HAP-1 (cell line): ENCODE data around the gene GIPC3.
A peak's percentile ranks its signal among the peaks of the same experiment; 100 is the strongest.
"Not testable (repeated sequence)": the region's sequence is repeated elsewhere in the genome, so short reads cannot be mapped to it uniquely, and the experiment has no call there.

Experiments
- DNase-seq, 2 experiments: peaks; one replicate each; pipeline ENCODE4 v3.0.0-alpha.2; 2016 to 2020; ENCODE audit warnings: low spot score in 2 of 2
- H3K27me3 ChIP-seq: fragments of 250-450 bp; sonication (Bioruptor Pico); 2 replicates; pipeline ENCODE4 v1.5.1; 2020; ENCODE audit warnings: low read depth, mild to moderate bottlenecking, moderate library complexity
- H3K36me3 ChIP-seq: fragments of 250-450 bp; sonication (Bioruptor Pico); replicated peaks from 2 replicates; pipeline ENCODE4 v1.5.1; 2020; ENCODE audit warnings: mild to moderate bottlenecking
- H3K4me1 ChIP-seq: fragments of 250-450 bp; sonication (Bioruptor Pico); 2 replicates; pipeline ENCODE4 v1.5.1; 2020; ENCODE audit warnings: mild to moderate bottlenecking
- H3K4me3 ChIP-seq: fragments of 250-450 bp; sonication (Bioruptor Pico); 2 replicates; pipeline ENCODE4 v1.5.1; 2020; ENCODE audit warnings: mild to moderate bottlenecking, moderate library complexity
- H3K9me3 ChIP-seq: fragments of 250-450 bp; sonication (Bioruptor Pico); 2 replicates; pipeline ENCODE4 v1.5.1; 2020; ENCODE audit warnings: mild to moderate bottlenecking, moderate library complexity
- in situ Hi-C: fragments of 300-500 bp; cut with MboI; formaldehyde crosslinking; loops from 3 replicates; pipeline ENCODE4 v1.14.3; 2020; ENCODE audit warnings: low sequenced_read_pairs, inconsistent platforms, mixed read lengths

The GIPC3 gene

GRCh38 chr19:3576696-3577443 lies 8.4 kb upstream of the GIPC3 start:
- H3K9me3 ChIP-seq: no peaks in the 10 kb centered on the region
- DNase-seq: peak in 1 of 2 experiments; percentile 32
- H3K4me1 ChIP-seq: peaks cover 4% of the 10 kb centered on the region
- H3K36me3 ChIP-seq: peaks cover 22% of the 10 kb centered on the region
- in situ Hi-C loops: no loop called here
- no peaks in the 10 kb centered on the region for H3K27me3 ChIP-seq
- no peak overlapping the region for H3K4me3 ChIP-seq

GRCh38 chr19:3577723-3578344 lies 7.4 kb upstream of the GIPC3 start:
- no peak for DNase-seq
- Histone ChIP-seq H3K4me1 (no peaks in the 10 kb centered on the region), H3K4me3 (no peak overlapping the region), H3K9me3 (no peaks in the 10 kb centered on the region), H3K27me3 (no peaks in the 10 kb centered on the region), H3K36me3 (peaks cover 22% of the 10 kb centered on the region)
- in situ Hi-C loops: no loop called here

GRCh38 chr19:3578390-3578789 lies 6.9 kb upstream of the GIPC3 start:
- H3K9me3 ChIP-seq: no peaks in the 10 kb centered on the region
- no peaks in the 10 kb centered on the region for H3K4me1 ChIP-seq
- no peak for DNase-seq
- in situ Hi-C loops: no loop called here
- H3K36me3 ChIP-seq: peaks cover 22% of the 10 kb centered on the region
- no peak overlapping the region for H3K4me3 ChIP-seq
- H3K27me3 ChIP-seq: no peaks in the 10 kb centered on the region

- Histone ChIP-seq H3K4me1 (no peaks in the 10 kb centered on the region), H3K27me3 (no peaks in the 10 kb centered on the region), H3K4me3 (no peak overlapping the region), H3K36me3 (peaks cover 11% of the 10 kb centered on the region), H3K9me3 (no peaks in the 10 kb centered on the region)
- in situ Hi-C loops: no loop called here
- no peak for DNase-seq
Measured at GRCh38 chr19:3580156-3580934, 4.9 kb upstream of the GIPC3 start.

DNA sequence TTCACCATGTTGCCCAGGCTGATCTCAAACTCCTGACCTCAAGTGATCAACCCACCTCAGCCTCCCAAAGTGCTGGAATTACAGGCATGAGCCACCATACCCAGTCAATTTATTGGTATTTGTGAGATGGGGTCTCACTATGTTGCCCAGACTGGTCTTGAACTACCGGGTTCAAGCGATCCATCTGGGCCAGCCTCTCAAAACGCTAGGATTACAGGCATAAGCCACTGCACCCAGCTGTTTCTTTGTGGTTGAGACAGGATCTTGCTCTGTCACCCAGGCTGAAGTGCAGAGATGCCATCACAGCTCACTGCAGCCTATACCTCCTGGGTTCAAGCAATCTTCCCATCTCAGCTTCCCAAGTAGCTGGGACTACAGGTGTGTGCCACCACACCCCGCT lies 3.5 kb upstream of the GIPC3 start:
- DNase-seq, H3K4me1 ChIP-seq, in situ Hi-C loops, H3K27me3 ChIP-seq, H3K36me3 ChIP-seq, H3K9me3 ChIP-seq, H3K4me3 ChIP-seq: not testable (repeated sequence)

DNA sequence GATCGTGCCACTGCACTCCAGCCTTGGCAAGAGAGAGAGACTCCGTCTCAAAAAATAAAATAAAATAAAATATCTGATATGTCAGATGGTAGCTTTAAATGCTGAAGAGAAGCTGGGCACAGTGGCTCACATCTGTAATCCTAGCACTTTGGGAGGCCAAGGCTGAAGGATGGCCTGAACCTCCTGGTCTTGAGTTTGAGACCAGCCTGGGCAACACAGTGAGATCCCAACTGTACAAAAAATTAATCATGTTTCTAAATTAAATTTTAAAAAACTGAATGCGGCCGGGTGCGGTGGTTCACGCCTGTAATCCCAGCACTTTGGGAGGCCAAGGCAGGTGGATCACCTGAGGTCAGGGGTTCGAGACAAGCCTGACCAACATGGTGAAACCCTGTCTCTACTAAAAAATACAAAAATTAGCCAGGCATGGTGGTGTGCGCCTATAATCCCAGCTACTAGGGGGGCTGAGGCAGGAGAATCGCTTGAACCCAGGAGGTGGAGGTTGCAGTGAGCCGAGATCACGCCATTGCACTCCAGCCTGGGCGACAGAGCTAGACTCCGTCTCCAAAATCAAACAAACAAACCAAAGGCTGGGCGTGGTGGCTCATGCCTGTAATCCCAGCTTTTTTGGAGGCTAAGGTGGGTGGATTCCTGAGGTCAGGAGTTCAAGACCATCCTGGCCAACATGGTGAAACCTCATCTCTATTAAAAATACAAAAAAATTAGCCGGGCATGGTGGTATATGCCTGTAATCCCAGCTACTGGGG lies 1.1 kb upstream of the GIPC3 start:
- H3K4me1 ChIP-seq, in situ Hi-C loops, H3K27me3 ChIP-seq, DNase-seq, H3K36me3 ChIP-seq, H3K9me3 ChIP-seq, H3K4me3 ChIP-seq: not testable (repeated sequence)

DNA sequence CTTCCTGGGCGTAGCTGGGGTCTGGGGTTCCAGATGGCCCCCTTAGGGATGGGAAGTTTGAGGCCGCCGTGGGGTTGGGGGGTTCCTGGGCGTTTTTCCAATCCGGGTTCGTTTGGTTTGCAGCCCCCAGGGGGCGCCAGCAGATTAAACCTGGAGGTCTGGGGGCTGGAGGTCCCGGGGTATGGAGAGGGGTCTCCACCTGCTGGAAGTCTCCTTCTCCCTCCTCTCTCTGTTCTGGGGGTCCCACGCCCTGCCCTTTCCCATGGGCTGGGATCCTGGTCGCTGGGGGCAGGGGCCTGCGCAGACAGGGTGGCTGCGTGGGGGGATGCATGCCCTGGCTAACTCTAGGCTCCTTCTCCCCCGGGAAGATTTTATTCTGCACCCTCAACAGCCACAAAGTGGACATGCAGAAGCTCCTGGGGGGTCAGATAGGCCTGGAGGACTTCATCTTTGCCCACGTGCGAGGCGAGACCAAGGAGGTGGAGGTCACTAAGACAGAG lies 899 bp downstream of the GIPC3 start:
- Histone ChIP-seq H3K9me3 (no peaks in the 10 kb centered on the region), H3K27me3 (peaks cover 5% of the 10 kb centered on the region), H3K4me1 (peaks cover 3% of the 10 kb centered on the region; the same call in 1 of the 2 replicates), H3K4me3 (peak overlapping the region; percentile 32), H3K36me3 (no peaks in the 10 kb centered on the region)
- in situ Hi-C loops: no loop called here
- peak in 1 of 2 experiments; percentile 70 for DNase-seq

- in situ Hi-C loops: no loop called here
- no peaks in the 10 kb centered on the region for H3K36me3 ChIP-seq
- H3K27me3 ChIP-seq: peaks cover 5% of the 10 kb centered on the region
- H3K9me3 ChIP-seq: no peaks in the 10 kb centered on the region
- DNase-seq: no peak
- H3K4me1 ChIP-seq: peaks cover 3% of the 10 kb centered on the region; the same call in 1 of the 2 replicates
- H3K4me3 ChIP-seq: no peak overlapping the region
Measured at GRCh38 chr19:3586707-3587346, 1.5 kb downstream of the GIPC3 start.

DNA sequence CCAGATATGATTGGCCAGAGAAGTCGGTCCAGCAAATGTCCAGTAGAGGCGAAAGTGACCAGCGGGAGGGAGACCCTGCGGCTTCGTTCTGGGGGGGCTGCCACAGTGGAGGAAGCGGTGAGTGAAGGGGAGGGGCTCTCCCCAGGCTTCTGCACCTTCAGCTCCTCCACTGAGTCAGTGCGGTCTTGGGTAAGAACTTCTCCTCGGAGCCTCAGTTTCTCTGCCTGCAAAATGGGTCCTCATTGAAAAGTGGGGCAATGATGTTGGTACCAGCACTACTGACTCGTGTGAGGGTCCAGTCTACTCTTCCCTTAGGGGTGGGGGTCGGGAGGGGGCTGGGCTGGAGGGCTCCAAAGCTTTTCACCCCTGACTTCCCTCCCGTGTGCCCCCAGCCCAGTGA lies 4.2 kb downstream of the GIPC3 start:
- no peaks in the 10 kb centered on the region for H3K9me3 ChIP-seq
- in situ Hi-C loops: no loop called here

DNA sequence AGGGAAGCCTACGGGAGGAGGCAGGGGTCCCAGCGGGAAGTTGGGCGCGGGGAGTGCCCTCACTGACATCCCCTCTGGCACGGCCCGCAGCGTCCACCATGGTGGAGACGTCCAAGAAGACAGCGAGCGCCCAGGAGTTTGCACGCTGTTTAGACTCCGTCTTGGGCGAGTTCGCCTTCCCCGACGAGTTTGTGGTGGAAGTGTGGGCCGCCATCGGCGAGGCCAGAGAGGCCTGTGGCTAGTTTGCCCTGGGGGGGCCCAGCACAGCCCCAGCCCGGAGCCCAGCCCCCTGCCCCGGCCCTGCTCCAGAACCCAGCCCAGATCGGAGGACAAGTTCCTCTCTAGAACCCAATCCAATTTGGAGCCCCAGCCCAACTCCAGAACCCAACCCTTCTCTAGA lies 4.7 kb downstream of the GIPC3 start:
- Histone ChIP-seq H3K4me1 (peaks cover 3% of the 10 kb centered on the region; the same call in 1 of the 2 replicates), H3K9me3 (no peaks in the 10 kb centered on the region), H3K4me3 (no peak overlapping the region), H3K27me3 (peaks cover 5% of the 10 kb centered on the region), H3K36me3 (no peaks in the 10 kb centered on the region)
- in situ Hi-C loops: no loop called here
- no peak for DNase-seq

More for the DNA sequence above, 4.2 kb downstream of the GIPC3 start:
- Histone ChIP-seq H3K4me3 (no peak overlapping the region), H3K27me3 (peaks cover 5% of the 10 kb centered on the region), H3K4me1 (peaks cover 3% of the 10 kb centered on the region; the same call in 1 of the 2 replicates), H3K36me3 (no peaks in the 10 kb centered on the region)
- no peak for DNase-seq

DNA sequence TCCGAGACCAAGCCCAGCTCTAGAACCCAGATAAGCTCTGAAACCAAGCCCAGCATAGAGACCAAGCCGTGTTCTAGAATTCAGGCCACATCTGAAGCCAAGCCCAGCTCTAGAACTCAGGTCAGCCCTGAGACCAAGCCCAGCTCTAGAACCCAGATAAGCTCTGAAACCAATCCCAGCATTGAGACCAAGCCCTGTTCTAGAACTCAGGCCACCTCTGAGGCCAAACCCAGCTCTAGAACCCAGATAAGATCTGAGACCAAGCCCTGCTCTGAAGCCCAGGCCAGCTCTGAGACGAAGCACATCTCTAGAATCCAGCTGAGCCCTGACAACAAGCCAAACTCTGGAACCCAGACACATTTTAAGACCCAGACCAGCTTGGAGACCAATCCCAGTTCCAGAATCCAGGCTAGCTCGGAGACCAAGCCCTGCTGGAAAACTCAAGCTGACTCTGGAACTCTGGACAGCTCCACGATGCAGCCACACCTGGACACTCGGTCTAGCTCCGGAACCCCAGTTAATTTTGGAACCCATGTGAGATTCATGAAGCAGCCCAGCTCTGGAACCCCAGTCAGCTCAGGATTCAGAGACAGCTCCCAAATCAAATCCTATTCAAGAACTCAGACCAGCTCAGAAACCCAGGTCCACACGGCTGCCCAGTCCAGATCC lies 5.8 kb downstream of the GIPC3 start:
- in situ Hi-C loops: no loop called here
- no peak for DNase-seq
- Histone ChIP-seq H3K9me3 (no peaks in the 10 kb centered on the region), H3K4me3 (no peak overlapping the region), H3K36me3 (no peaks in the 10 kb centered on the region), H3K27me3 (peaks cover under 1% of the 10 kb centered on the region), H3K4me1 (no peaks in the 10 kb centered on the region; the same call in 1 of the 2 replicates)

DNA sequence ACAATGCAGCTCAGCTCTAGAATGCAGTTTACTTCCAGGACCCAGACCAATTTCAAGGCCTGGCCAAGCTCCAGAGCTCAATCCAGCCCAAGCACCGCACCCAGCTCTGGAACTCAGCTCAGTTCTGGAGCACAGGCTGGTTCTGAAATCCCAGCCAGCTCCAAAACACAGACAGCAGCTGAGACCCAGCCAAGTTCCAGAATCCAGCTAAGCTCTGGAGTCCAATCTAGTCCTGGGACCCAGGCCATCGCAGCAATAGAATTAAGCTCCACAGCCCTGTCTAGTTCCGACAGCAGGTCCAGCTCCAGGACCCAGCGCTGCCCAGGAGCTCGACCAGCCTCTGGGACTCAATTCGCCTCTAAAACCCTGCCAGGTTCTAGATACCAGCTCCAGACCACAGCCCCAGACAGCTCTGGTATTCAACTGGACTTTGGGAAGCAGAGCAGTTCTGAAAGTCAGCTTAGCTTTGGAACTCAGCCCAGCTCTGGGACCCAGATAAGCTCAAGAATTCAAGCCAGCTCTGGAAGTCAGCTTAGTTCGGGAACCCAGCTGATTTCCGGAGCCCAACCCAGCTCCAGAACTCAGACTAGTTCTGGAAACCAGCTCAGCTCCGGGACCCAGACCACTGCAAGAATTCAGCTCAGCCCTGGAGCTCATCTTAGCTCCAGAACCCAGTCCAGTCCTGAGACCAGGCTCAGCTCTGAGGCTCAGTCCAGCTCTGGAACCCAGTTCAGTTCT lies 6.8 kb downstream of the GIPC3 start:
- H3K9me3 ChIP-seq: no peaks in the 10 kb centered on the region
- no peaks in the 10 kb centered on the region for H3K27me3 ChIP-seq
- H3K4me3 ChIP-seq: no peak overlapping the region
- no peak for DNase-seq
- no peaks in the 10 kb centered on the region for H3K36me3 ChIP-seq
- in situ Hi-C loops: no loop called here
- H3K4me1 ChIP-seq: no peaks in the 10 kb centered on the region
